PC-3 (cell line): ENCODE data around the gene TSC22D2. TPM values are rescaled to one million over a fixed set of nuclear protein-coding genes. Genes with fewer than 3 reads are reported as not detected.

Source experiments
- ATAC-seq: fragments of 200-7000 bp; cut with Tn5 transposase; 2 replicates; pipeline ENCODE4 v1.9.1; 2020; ENCODE audit warnings: mild to moderate bottlenecking, moderate library complexity
- BruUV-seq: library from RNA; stranded (reverse); fragments of 400-500 nt; replicated peaks from 2 replicates; lab custom pipeline; 2021; lab: Mats Ljungman, UMichigan
- CTCF ChIA-PET: fragments of 300-600 bp; sonication (Branson Sonifier 250); formaldehyde crosslinking; loops from one replicate; lab custom pipeline; 2022; ENCODE audit warnings: antibody characterized with exemption; lab: Charles Lee
- POLR2A ChIA-PET: fragments of 300-600 bp; sonication (Branson Sonifier 250); formaldehyde crosslinking; loops from one replicate; lab custom pipeline; 2022; ENCODE audit warnings: antibody characterized with exemption; ENCODE audit not compliant: unreplicated experiment; lab: Charles Lee
- DNase-seq: peaks from one replicate; pipeline ENCODE4 v3.0.0-alpha.2; 2015
- H2AFZ ChIP-seq: fragments of 300-600 bp; sonication (generic); 2 replicates; pipeline ENCODE4 v1.6.0; 2016; ENCODE audit warnings: antibody characterized with exemption, low read length
- H3F3A ChIP-seq: fragments of 300-600 bp; sonication (generic); one replicate; pipeline ENCODE4 v1.6.0; 2017; ENCODE audit warnings: antibody characterized with exemption, low read length, control low read depth, mild to moderate bottlenecking; ENCODE audit not compliant: unreplicated experiment
- H3K27ac ChIP-seq: fragments of 300-600 bp; sonication (generic); 2 replicates; pipeline ENCODE4 v1.5.1; 2016; ENCODE audit warnings: mild to moderate bottlenecking, low read length
- H3K27me3 ChIP-seq: fragments of 300-600 bp; sonication (generic); 2 replicates; pipeline ENCODE4 v1.6.1; 2016; ENCODE audit warnings: low read length, mixed read lengths
- H3K36me3 ChIP-seq: fragments of 300-600 bp; sonication (generic); 2 replicates; pipeline ENCODE4 v1.6.1; 2016; ENCODE audit warnings: low read depth, mixed run types, low read length, mixed read lengths
- H3K4me1 ChIP-seq: fragments of 300-600 bp; sonication (generic); 2 replicates; pipeline ENCODE4 v1.5.1; 2016; ENCODE audit warnings: low read length; ENCODE audit not compliant: insufficient read depth
- H3K4me2 ChIP-seq: fragments of 300-600 bp; sonication (generic); 2 replicates; pipeline ENCODE4 v1.6.0; 2016; ENCODE audit warnings: low read length
- H3K4me3 ChIP-seq: fragments of 300-600 bp; sonication (generic); 2 replicates; pipeline ENCODE4 v1.5.1; 2016; ENCODE audit warnings: mild to moderate bottlenecking, low read length, mixed read lengths
- H3K79me2 ChIP-seq: fragments of 300-600 bp; sonication (generic); 2 replicates; pipeline ENCODE4 v1.6.1; 2017; ENCODE audit warnings: low read length, mixed read lengths
- H3K9ac ChIP-seq: fragments of 300-600 bp; sonication (generic); 2 replicates; pipeline ENCODE4 v1.6.0; 2016; ENCODE audit warnings: mild to moderate bottlenecking, low read length
- H3K9me2 ChIP-seq: fragments of 300-600 bp; sonication (generic); replicated peaks from 2 replicates; pipeline ENCODE4 v1.6.1; 2016; ENCODE audit warnings: mixed run types, low read length, mixed read lengths
- H3K9me3 ChIP-seq: fragments of 300-600 bp; sonication (generic); 2 replicates; pipeline ENCODE4 v1.6.1; 2016; ENCODE audit warnings: low read length, mixed read lengths
- H4K20me1 ChIP-seq: fragments of 300-600 bp; sonication (generic); 2 replicates; pipeline ENCODE4 v1.6.1; 2016; ENCODE audit warnings: low read length, mixed read lengths
- EZH2 ChIP-seq: fragments of 300-600 bp; sonication (generic); IDR thresholded peaks from one replicate; pipeline ENCODE4 v1.6.1; 2017; ENCODE audit warnings: antibody characterized with exemption, mild to moderate bottlenecking, low read length; ENCODE audit not compliant: unreplicated experiment
- EZH2phosphoT487 ChIP-seq: fragments of 300-600 bp; sonication (generic); IDR thresholded peaks from 2 replicates; pipeline ENCODE4 v1.6.1; 2018; ENCODE audit warnings: mild to moderate bottlenecking, antibody characterized with exemption, low read length, borderline replicate concordance
- intact Hi-C: fragments of 100-400 bp; cut with micrococcal nuclease; formaldehyde crosslinking; loops from 2 replicates; pipeline ENCODE4 v1.9.0; 2023
- total RNA-seq: library from RNA; depleted of rRNA; stranded (reverse); fragments of >200 nt; gene quantifications from 2 replicates; pipeline ENCODE4 v1.2.3, GENCODE V29; 2014
- TF ChIP-seq, protein P1 (sequence below): fragments of 300-600 bp; sonication (generic); conservative IDR thresholded peaks from 2 replicates; pipeline ENCODE4 v1.5.1; 2017; ENCODE audit warnings: antibody characterized with exemption, low read depth, mild to moderate bottlenecking, low read length

The TSC22D2 gene
- total RNA-seq, 1 experiment from 2014 or later, result 9.6 TPM

DNA sequence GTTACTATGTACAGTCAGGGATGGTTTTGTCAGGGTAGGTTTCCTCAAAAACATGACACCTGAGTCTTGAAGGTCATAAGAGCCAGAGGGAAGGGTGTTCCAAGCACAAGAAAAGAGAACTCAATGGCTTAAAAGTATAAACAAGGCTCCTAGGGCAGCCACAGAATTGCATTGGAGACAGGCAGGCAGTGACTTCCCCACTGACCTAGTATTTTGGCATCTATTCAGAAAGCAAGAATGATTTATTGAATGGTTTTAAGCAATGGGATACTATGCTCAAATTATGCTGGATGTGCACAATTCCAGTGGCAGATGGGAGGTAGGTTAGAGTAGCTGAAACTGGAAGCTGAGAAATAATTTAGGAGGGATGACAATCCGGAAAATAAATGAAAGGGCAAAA, 54.0 kb downstream of the TSC22D2 start:
- CTCF ChIA-PET, result interaction anchor here (1.4 kb wide), 1 partner anchor 52 kb away, joined by 4 read pairs; no protein-coding TSS in a partner anchor
- TF ChIP-seq EZH2phosphoT487, result no peak
- Histone ChIP-seq H3K36me3 (peaks cover 24% of the 10 kb centered on the region), H3K4me2 (no peak overlapping the region), H3K27ac (peak overlapping the region; percentile 60; the same call in 1 of the 2 replicates), H3K9ac (0 out of 2 replicates have a peak overlapping the region, but pooled peaks have one; percentile 1), H3K4me1 (peaks cover 33% of the 10 kb centered on the region), H3K27me3 (no peaks in the 10 kb centered on the region), H4K20me1 (no peaks in the 10 kb centered on the region), H3K79me2 (peaks cover 3% of the 10 kb centered on the region; the same call in 1 of the 2 replicates), H3F3A (no peaks in the 10 kb centered on the region), H2AFZ (no peak overlapping the region), H3K9me3 (no peaks in the 10 kb centered on the region), H3K4me3 (no peak overlapping the region), H3K9me2 (no peaks in the 10 kb centered on the region)
- intact Hi-C loops, result no loop called here
- BruUV-seq, result no TSS peak
- no peak for ATAC-seq
- DNase-seq, result no peak
- POLR2A ChIA-PET, result interaction anchor here (0.7 kb wide), 1 partner anchor 524 kb away, joined by 4 read pairs; no protein-coding TSS in a partner anchor

DNA sequence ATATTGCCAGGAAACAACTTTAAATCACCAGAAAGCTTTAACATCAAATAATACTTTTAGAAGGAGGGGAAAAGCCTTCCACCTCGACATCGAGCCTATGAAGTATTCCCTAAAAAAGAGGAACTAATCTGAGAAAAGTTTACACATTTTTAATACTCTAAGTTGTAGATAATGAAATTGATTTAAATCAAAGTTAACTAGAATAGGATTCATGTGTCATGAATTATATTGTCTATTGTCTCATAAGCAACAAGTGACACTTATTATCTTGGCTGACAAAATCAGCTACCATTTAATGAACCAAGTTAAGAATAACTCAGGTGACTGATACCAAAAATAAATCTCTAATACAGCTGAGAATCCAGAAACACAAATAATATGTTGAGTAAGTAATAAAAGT, 56.6 kb downstream of the TSC22D2 start:
- no peaks in the 10 kb centered on the region for H4K20me1 ChIP-seq
- ChIA-PET POLR2A (interaction anchor here (0.5 to 0.7 kb wide), 2 partner anchors 11 to 507 kb away, joined by 4 read pairs; no protein-coding TSS in a partner anchor), CTCF (no interaction called here)
- BruUV-seq, result no TSS peak
- no peak overlapping the region for H3K27ac ChIP-seq
- no peak overlapping the region for H3K9ac ChIP-seq
- TF ChIP-seq, protein P1, sequence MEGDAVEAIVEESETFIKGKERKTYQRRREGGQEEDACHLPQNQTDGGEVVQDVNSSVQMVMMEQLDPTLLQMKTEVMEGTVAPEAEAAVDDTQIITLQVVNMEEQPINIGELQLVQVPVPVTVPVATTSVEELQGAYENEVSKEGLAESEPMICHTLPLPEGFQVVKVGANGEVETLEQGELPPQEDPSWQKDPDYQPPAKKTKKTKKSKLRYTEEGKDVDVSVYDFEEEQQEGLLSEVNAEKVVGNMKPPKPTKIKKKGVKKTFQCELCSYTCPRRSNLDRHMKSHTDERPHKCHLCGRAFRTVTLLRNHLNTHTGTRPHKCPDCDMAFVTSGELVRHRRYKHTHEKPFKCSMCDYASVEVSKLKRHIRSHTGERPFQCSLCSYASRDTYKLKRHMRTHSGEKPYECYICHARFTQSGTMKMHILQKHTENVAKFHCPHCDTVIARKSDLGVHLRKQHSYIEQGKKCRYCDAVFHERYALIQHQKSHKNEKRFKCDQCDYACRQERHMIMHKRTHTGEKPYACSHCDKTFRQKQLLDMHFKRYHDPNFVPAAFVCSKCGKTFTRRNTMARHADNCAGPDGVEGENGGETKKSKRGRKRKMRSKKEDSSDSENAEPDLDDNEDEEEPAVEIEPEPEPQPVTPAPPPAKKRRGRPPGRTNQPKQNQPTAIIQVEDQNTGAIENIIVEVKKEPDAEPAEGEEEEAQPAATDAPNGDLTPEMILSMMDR, result no peak
- no peak for TF ChIP-seq EZH2
- no peak for TF ChIP-seq EZH2phosphoT487
- no peaks in the 10 kb centered on the region for H3K9me2 ChIP-seq
- intact Hi-C loops, result no loop called here
- no peak overlapping the region for H2AFZ ChIP-seq
- DNase-seq (no peak), ATAC-seq (no peak)
- H3F3A ChIP-seq, result peaks cover 9% of the 10 kb centered on the region
- peaks cover 2% of the 10 kb centered on the region; the same call in 1 of the 2 replicates for H3K36me3 ChIP-seq
- H3K9me3 ChIP-seq, result no peaks in the 10 kb centered on the region
- H3K4me2 ChIP-seq, result no peak overlapping the region
- no peaks in the 10 kb centered on the region for H3K79me2 ChIP-seq
- no peaks in the 10 kb centered on the region for H3K27me3 ChIP-seq
- no peak overlapping the region for H3K4me3 ChIP-seq
- H3K4me1 ChIP-seq, result peaks cover 50% of the 10 kb centered on the region

DNA sequence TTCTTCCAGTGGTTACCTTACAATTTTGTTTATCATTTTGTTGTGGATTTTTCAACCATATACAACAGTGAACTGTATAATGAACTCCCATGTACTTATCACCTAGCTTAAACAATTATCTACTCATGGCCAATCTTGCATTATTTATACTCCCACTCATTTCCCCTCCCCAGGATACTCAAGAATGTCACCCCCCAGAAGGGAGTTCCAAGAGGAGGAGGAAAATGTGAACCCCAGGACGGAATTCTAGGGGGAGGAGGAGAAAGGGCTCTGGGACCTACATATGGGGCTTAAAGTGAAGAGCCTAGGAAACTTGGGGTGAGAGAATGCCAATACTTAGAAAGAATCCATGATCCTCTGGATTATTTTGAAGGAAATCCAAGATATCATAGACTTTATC, 59.3 kb downstream of the TSC22D2 start:
- no peak overlapping the region for H2AFZ ChIP-seq
- H3K9me2 ChIP-seq, result no peaks in the 10 kb centered on the region
- no peak for TF ChIP-seq EZH2
- TF ChIP-seq, protein P1, result no peak
- no peak for TF ChIP-seq EZH2phosphoT487
- no peak overlapping the region for H3K27ac ChIP-seq
- H3K4me1 ChIP-seq, result peaks cover 38% of the 10 kb centered on the region
- H3K9me3 ChIP-seq, result no peaks in the 10 kb centered on the region
- ChIA-PET CTCF (no interaction called here), POLR2A (no interaction called here)
- H3K4me2 ChIP-seq, result no peak overlapping the region
- no peak overlapping the region for H3K4me3 ChIP-seq
- peaks cover 14% of the 10 kb centered on the region for H3F3A ChIP-seq
- H4K20me1 ChIP-seq, result no peaks in the 10 kb centered on the region
- intact Hi-C loops, result no loop called here
- no peak for ATAC-seq
- H3K36me3 ChIP-seq, result no peaks in the 10 kb centered on the region
- no peak overlapping the region for H3K9ac ChIP-seq
- BruUV-seq, result no TSS peak
- H3K79me2 ChIP-seq, result no peaks in the 10 kb centered on the region
- H3K27me3 ChIP-seq, result no peaks in the 10 kb centered on the region
- no peak for DNase-seq
